NCI-H128 (cell line): ENCODE data around the gene KMT2C.
"Not testable (repeated sequence)": the region's sequence is repeated elsewhere in the genome, so short reads cannot be mapped to it uniquely, and the experiment has no call there.

Experiments
- DNase-seq: peaks from one replicate; lab custom pipeline; 2025; ENCODE audit not compliant: unreplicated experiment; lab: John Stamatoyannopoulos, UW

KMT2C gene

GRCh38 chr7:152363798-152364197, 72.0 kb downstream of the KMT2C start:
- DNase-seq = no peak

DNA sequence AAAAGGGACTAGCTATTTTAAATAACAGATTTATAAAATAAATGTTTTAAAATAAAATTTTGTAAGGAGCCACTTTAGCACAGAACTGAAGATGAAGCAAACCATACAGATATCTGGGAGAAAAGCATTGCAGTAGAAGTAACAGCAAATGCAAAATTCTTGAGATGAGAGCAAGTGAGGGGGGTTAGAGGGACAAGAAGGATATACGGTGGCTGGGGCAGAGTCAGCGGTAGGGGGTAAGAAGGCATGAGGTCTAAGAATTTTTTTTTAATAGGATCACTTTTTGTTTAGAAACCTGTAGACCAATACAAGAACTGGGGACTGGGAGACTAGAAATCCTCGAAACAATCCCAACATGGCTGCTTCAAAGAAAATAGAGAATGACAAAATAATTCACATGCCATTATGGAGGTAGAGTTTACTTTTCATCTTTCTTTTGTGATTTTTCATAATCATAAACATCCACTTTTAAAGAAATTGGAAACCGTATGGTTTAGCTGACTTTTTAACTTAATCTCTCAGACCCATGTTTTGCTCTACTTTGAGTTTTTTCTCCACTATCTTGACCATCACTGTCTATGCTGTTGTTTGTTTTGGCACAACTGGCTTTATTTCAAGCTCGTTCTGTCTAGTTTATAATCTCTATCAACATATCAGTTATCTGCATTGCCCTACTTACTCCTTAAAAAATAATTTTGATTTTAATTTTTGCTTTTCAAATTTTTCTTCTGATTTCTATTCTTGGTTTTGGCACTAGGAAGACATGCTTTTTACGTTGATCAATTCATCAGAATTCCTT, 73.5 kb downstream of the KMT2C start:
- no peak for DNase-seq

DNA sequence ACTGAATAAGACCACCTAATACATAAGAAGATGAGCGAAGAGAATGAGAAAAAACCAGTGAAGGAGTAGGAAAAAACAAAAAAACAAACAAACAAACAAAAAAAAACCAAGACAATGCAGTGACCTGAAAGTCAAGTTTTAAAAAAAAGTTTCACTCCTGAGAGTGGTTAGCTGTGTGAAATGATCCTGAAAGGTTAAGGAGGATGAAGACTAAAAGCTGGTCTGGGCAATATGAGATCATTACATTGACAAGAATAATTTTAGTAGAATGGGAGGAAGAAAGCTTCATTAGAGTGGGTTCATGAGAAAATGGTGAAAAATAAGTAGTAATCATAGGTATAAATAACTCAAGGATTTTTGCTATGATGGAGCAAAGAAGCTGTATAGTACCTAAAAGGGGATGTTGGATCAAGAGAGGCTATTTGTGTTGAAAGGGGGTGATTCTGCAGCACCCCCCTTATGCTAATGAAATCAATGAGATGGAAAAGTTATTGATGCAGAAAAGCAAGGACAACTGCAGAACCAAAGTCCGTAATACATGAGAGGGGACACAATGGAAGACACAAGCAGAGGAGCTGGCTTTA, 80.2 kb downstream of the KMT2C start:
- DNase-seq = no peak

DNA sequence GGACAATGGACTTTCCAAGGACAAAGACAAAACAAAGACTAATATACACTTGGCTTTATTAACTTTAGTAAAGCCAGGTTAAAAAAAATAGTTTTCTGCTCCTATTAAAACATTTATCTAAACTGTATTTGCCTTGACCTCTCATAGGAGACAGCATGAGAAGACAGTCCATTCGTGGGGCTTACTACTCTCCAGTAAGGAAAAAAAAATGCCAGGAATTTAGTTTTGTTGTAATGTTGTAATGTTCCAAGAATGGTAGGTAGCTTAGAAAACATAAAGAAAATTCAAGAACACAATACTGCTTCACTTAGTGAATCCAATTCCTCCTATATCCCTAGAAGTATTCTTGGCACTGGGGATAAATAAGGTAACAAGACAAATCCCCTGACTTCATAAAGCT, 81.7 kb downstream of the KMT2C start:
- DNase-seq = no peak

DNA sequence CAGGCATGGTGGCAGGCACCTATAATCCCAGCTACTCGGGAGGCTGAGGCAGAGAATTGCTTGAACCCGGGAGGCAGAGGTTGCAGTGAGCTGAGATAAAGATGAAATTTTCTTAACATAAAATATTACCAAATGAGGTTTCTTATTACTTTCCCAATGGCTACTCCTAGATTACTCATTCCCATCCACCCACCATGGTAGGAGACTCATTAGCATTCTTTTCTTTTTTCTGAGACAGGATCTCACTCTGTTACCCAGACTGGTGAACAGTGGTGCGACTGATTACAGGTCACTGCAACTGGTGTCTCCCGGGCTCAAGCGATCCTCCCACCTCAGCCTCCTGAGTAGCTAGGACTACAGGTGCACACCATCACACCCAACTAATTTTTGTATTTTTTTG, 82.5 kb downstream of the KMT2C start:
- DNase-seq = not testable (repeated sequence)

GRCh38 chr7:152351747-152352146, 84.1 kb downstream of the KMT2C start:
- not testable (repeated sequence) for DNase-seq

- no peak for DNase-seq
These were observed 84.6 kb downstream of the KMT2C start for GRCh38 chr7:152351168-152351567.

DNA sequence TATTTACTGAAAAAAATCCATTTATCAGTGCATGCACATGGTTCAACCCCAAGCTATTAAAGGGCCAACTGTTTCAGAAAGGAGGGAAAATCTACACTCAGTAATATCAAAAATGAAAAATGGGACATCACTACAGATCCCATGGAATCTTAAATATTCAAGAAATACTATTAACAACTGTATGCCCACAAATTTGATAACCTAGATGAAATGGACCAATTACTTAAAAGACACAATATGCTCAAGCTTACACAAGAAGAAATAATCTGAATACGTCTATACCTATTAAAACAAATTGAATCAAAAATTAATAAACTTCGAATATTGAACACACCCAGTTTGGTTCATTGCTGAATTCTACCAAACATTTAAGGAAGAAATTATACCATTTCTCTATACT, 87.9 kb downstream of the KMT2C start:
- no peak for DNase-seq

DNA sequence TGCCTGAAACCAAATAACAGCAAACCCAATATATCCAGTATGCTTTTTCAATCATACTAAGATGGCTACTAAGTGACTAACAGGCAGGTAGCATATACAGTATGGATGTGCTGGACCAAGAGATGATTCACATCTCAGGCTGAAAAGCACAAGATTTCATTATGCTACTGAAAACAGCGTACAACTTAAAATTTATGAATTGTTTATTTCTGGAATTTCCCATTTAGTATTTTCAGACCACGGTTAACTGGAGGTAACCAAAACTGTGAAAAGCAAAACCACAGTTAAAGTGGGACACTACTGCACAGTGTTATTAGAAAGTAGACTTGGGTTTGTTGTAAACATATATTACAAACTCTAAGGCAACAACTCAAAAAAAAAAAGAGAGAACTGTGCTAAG, 91.5 kb downstream of the KMT2C start:
- DNase-seq = no peak

DNA sequence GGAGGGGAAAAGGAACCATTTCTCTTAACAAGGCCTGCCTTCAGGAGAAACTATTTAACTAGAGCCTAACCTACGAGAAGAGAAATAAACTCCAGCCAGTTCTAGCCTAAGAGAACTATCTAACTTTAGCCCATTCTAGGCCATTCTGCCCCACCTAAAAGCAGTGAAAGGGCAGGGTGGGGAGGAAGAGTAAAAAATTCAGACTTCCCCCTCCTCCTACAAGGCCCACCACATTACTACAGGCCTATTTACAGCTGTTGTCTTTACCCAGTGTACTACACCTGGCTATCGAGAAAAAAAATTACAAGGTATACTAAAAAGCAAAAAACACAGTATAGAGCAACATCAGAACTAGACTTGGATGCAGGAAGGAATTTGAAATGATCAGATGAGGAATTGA, 93.0 kb downstream of the KMT2C start:
- DNase-seq = no peak

DNA sequence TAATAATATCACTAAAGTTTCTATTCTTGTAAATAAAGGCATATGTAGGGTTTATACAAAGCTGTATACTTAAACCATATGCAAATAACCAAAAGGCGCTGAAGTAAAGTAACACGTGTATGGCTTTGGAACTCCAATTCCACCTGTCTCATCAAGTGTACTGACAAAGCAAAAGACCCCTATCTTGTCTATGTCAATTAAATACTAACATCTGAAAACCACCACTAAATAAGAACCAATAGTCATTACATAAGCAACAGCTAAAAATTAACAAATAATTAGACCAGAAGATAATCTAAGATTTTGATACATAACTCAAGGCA, 93.9 kb downstream of the KMT2C start:
- no peak for DNase-seq

DNA sequence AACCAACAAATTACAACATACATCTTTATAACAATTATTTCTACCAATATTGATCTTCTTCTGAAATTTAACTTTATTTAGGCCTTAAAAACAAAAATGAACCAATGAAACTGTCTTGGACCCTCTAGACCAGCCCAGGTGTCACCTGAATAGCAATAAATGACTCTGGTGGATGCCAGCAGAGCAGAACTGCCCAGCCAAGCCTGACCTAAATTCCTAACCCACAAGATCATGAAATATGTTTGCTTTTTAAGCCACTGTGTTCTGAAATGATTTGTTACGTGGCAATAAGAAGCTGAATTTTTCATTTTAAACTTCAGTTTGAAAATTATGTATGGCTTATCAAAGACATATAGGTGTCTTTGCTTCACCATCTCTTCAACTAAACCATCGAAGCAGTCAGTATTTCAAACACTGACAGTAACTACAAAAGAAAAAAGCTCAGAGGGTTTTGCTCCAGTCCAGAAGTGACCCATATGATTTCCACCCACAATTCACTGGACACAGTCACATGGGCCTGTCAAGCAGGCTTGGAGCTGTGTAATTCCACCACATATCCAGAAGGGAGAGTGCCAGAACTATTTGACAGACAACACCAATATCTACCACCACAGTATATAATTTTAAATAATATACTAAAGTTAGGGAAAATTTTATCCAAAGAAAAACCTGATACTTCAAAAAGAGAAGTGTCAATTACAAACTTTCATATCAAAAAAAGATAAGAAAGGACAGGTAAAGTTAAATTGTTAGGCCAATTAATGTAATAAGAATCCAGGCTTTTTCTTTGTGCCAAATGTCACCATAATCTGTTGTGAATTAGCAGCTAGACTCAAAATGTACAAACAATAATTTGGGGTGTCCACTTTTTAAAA, 94.5 kb downstream of the KMT2C start:
- DNase-seq = no peak

- DNase-seq = no peak
These were observed 95.6 kb downstream of the KMT2C start for GRCh38 chr7:152340161-152340560.

GRCh38 chr7:152338561-152338960, 97.2 kb downstream of the KMT2C start:
- DNase-seq = no peak

GRCh38 chr7:152336754-152337368, 98.9 kb downstream of the KMT2C start:
- DNase-seq = no peak

GRCh38 chr7:152335900-152336571, 99.8 kb downstream of the KMT2C start:
- no peak for DNase-seq

DNA sequence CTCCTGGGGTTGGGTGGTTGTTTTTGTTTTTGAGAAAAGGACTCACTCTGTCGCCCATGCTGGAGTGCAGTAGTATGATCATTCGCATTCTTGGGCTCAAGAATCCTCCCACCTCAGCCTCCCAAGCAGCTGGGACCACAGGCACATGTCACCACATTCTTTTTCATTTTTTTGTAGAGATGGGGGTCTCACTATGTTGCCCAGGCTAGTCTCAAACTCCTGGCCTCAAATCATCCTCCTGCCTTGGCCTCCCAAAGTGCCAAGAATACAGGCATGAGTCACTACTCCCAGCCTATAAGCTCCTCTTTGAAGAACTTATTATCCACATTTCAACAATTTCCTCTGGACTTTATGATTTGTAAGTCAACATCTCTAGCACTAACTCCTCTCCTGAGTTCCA, 102.7 kb downstream of the KMT2C start:
- no peak for DNase-seq

- no peak for DNase-seq
These were observed 105.0 kb downstream of the KMT2C start for GRCh38 chr7:152330827-152331226.

DNA sequence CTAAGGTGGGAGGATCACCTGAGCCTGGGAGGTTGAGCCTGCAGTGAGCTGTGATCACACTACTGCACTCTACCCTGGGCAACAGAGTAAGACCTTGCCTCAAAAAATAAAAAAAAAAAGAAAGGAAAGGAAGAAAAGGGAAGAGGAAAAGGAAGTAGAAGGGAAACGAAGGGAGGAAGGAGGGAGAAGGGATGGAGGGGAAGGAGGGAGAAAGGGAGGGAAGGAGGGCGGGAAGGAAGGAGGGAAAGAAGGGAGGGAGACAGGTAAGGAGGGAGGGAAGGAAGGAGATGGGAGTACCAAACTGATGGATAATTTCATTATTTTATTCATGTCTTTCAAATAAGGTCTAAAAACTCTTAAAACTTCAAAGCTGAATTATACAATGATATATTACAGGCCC, 106.3 kb downstream of the KMT2C start:
- no peak for DNase-seq

- no peak for DNase-seq
These were observed 107.6 kb downstream of the KMT2C start for GRCh38 chr7:152328234-152328633.

DNA sequence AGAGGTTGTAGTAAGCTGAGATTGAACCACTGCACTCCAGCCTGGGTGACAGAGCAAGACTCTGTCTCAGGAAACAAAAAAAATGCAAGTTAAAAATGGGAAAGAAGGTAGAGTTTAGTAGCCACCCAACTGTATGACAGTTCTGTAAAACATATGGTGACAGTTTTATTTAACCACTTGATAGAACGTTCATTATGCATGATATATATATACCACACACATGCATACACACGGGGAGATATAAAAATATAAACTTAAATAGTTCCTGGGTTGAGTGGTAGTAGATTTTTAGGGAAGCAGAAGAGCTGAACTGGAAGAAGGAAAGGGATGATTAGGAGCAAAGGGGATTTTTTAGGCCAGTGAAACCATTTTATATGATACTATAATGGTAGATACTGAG, 120.0 kb downstream of the KMT2C start:
- DNase-seq = no peak
